SK-N-SH treated with all-trans-retinoic acid at 6 μM for 48 hours (cell line): Measurements from ENCODE around the gene ADGRG6.

Experiments
- ARNTL ChIP-seq: fragments of 450-650 bp; formaldehyde crosslinking; IDR thresholded peaks from 2 replicates; pipeline ENCODE4 v1.5.0; 2020; ENCODE audit warnings: low read depth, mild to moderate bottlenecking, moderate library complexity, borderline replicate concordance
- BACH2 ChIP-seq: fragments of 250-450 bp; sonication (Bioruptor Pico); IDR thresholded peaks from 2 replicates; pipeline ENCODE4 v1.9.0; 2021; ENCODE audit warnings: mild to moderate bottlenecking, borderline replicate concordance
- CREB5 ChIP-seq: fragments of 250-450 bp; sonication (Bioruptor Pico); IDR thresholded peaks from 2 replicates; pipeline ENCODE4 v1.5.1; 2020; ENCODE audit warnings: low read depth, mild to moderate bottlenecking, moderate library complexity
- CSDC2 ChIP-seq: fragments of 250-450 bp; sonication (Bioruptor Pico); IDR thresholded peaks from 2 replicates; pipeline ENCODE4 v1.5.0; 2020; ENCODE audit warnings: mild to moderate bottlenecking, moderate library complexity
- CSRNP3 ChIP-seq: fragments of 250-450 bp; sonication (Bioruptor Pico); IDR thresholded peaks from 2 replicates; pipeline ENCODE4 v1.5.1; 2021; ENCODE audit warnings: mild to moderate bottlenecking, moderate library complexity
- PATZ1 ChIP-seq: fragments of 250-450 bp; sonication (Bioruptor Pico); IDR thresholded peaks from 2 replicates; pipeline ENCODE4 v1.8.0; 2020; ENCODE audit warnings: mild to moderate bottlenecking, moderate library complexity, borderline replicate concordance
- POU6F1 ChIP-seq: fragments of 250-450 bp; sonication (Bioruptor Pico); IDR thresholded peaks from 2 replicates; pipeline ENCODE4 v1.8.0; 2021; ENCODE audit warnings: low read depth, mild to moderate bottlenecking, moderate library complexity, borderline replicate concordance
- TCF4 ChIP-seq: fragments of 250-450 bp; sonication (Bioruptor Pico); IDR thresholded peaks from 2 replicates; pipeline ENCODE4 v1.8.0; 2021; ENCODE audit warnings: mild to moderate bottlenecking, moderate library complexity, borderline replicate concordance
- TOX ChIP-seq: fragments of 250-450 bp; sonication (Bioruptor Pico); IDR thresholded peaks from 2 replicates; pipeline ENCODE4 v1.8.0; 2021; ENCODE audit warnings: mild to moderate bottlenecking, moderate library complexity, borderline replicate concordance
- TSHZ2 ChIP-seq: fragments of 250-450 bp; sonication (Bioruptor Pico); IDR thresholded peaks from 2 replicates; pipeline ENCODE4 v1.5.0; 2020; ENCODE audit warnings: mild to moderate bottlenecking, moderate library complexity
- ZC3H10 ChIP-seq: fragments of 250-450 bp; sonication (Bioruptor Pico); IDR thresholded peaks from 2 replicates; pipeline ENCODE4 v1.5.1; 2021; ENCODE audit warnings: mild to moderate bottlenecking, moderate library complexity
- ZFP3 ChIP-seq: fragments of 250-450 bp; sonication (Bioruptor Pico); IDR thresholded peaks from 2 replicates; pipeline ENCODE4 v1.5.0; 2020; ENCODE audit warnings: mild to moderate bottlenecking, moderate library complexity
- ZFP30 ChIP-seq: fragments of 450-650 bp; formaldehyde crosslinking; IDR thresholded peaks from 2 replicates; pipeline ENCODE4 v1.5.0; 2022; ENCODE audit warnings: mild to moderate bottlenecking, moderate library complexity
- ZNF70 ChIP-seq: fragments of 450-650 bp; formaldehyde crosslinking; IDR thresholded peaks from 2 replicates; pipeline ENCODE4 v1.5.0; 2020; ENCODE audit warnings: mild to moderate bottlenecking, moderate library complexity

GRCh38 chr6:142478117-142478516 lies 176.3 kb downstream of the ADGRG6 start:
- TF ChIP-seq CREB5, result no peak
- no peak for TF ChIP-seq CSRNP3 (CRISPR knock-in tag)
- no peak for TF ChIP-seq PATZ1 (CRISPR knock-in tag)
- TF ChIP-seq CSDC2 (CRISPR knock-in tag), result no peak
- TF ChIP-seq TCF4, result no peak
- no peak for TF ChIP-seq ZNF70 (CRISPR knock-in tag)
- no peak for TF ChIP-seq TOX (CRISPR knock-in tag)
- TF ChIP-seq ZFP3 (CRISPR knock-in tag), result no peak
- TF ChIP-seq POU6F1 (CRISPR knock-in tag), result no peak
- no peak for TF ChIP-seq ARNTL (CRISPR knock-in tag)
- no peak for TF ChIP-seq ZFP30 (CRISPR knock-in tag)
- no peak for TF ChIP-seq BACH2 (CRISPR knock-in tag)
- TF ChIP-seq TSHZ2, result no peak
- TF ChIP-seq ZC3H10 (CRISPR knock-in tag), result no peak
